Fibroblast of lung (primary cell): ENCODE results near the gene IQSEC2. TPM values are rescaled to one million over a fixed set of nuclear protein-coding genes. Genes with fewer than 3 reads are reported as not detected.

ENCODE experiments used
- DNase-seq, 2 donors: peaks; one replicate each; pipeline versions ENCODE4 v3.0.0 to v3.0.0-alpha.2; 2010; ENCODE audit warnings: low read depth in 2 of 2
- H2AFZ ChIP-seq: 2 replicates; pipeline ENCODE4 v1.5.1; 2012; ENCODE audit warnings: low read length, control low read depth, inconsistent platforms
- H3K27ac ChIP-seq: 2 replicates; pipeline ENCODE4 v1.5.1; 2011; ENCODE audit warnings: low read length, control low read depth; ENCODE audit not compliant: insufficient read depth
- H3K27me3 ChIP-seq: 2 replicates; pipeline ENCODE4 v1.5.1; 2011; ENCODE audit warnings: mild to moderate bottlenecking, low read length; ENCODE audit not compliant: control insufficient read depth, insufficient read depth
- H3K36me3 ChIP-seq: 2 replicates; pipeline ENCODE4 v1.5.1; 2011; ENCODE audit warnings: low read length; ENCODE audit not compliant: control insufficient read depth, insufficient read depth
- H3K4me1 ChIP-seq: 2 replicates; pipeline ENCODE4 v1.5.1; 2011; ENCODE audit warnings: low read length; ENCODE audit not compliant: control insufficient read depth, insufficient read depth; ENCODE audit errors: extremely low read depth
- H3K4me2 ChIP-seq: 2 replicates; pipeline ENCODE4 v1.5.1; 2011; ENCODE audit warnings: low read length, control low read depth; ENCODE audit not compliant: insufficient read depth; ENCODE audit errors: extremely low read depth
- H3K4me3 ChIP-seq, 4 experiments: fragments of 200-600 bp in 1 of 4; sonication (generic) in 1 of 4; replicated peaks in 1 of 4; 2 replicates each; pipeline ENCODE4 v1.5.1; 2011 to 2016; ENCODE audit warnings: low read length in 4 of 4, low read depth in 3 of 4, mild to moderate bottlenecking in 3 of 4, control low read depth in 2 of 4, inconsistent platforms in 1 of 4, mixed read lengths in 1 of 4; ENCODE audit not compliant: insufficient read depth in 1 of 4; ENCODE audit errors: control extremely low read depth in 1 of 4
- H3K79me2 ChIP-seq: 2 replicates; pipeline ENCODE4 v1.5.1; 2012; ENCODE audit warnings: mild to moderate bottlenecking, low read length, inconsistent platforms; ENCODE audit not compliant: control insufficient read depth, insufficient read depth
- H3K9ac ChIP-seq: 2 replicates; pipeline ENCODE4 v1.5.1; 2011; ENCODE audit warnings: mild to moderate bottlenecking, low read length, control low read depth; ENCODE audit not compliant: insufficient read depth
- H3K9me3 ChIP-seq: 2 replicates; pipeline ENCODE4 v1.5.1; 2012; ENCODE audit warnings: low read depth, low read length; ENCODE audit not compliant: control insufficient read depth, insufficient read depth
- H4K20me1 ChIP-seq: 2 replicates; pipeline ENCODE4 v1.5.1; 2011; ENCODE audit warnings: low read length; ENCODE audit not compliant: control insufficient read depth, insufficient read depth; ENCODE audit errors: extremely low read depth
- CTCF ChIP-seq, 2 donors: IDR thresholded peaks in 1 of 2; conservative IDR thresholded peaks in 1 of 2; 1 replicate in 1 of 2; 2 replicates in 1 of 2; pipeline ENCODE4 v1.5.1; 2011 to 2012; ENCODE audit warnings: low read length in 2 of 2, control low read depth in 1 of 2, inconsistent platforms in 1 of 2, low read depth in 1 of 2, mild to moderate bottlenecking in 1 of 2
- EZH2 ChIP-seq: IDR thresholded peaks from 2 replicates; pipeline ENCODE4 v1.5.1; 2012; ENCODE audit warnings: low read length, control low read depth, mild to moderate bottlenecking; ENCODE audit errors: missing control alignments
- polyA plus RNA-seq, 2 donors: library from polyadenylated mRNA; depleted of rRNA in 1 of 2; stranded (reverse) in 1 of 2; unstranded in 1 of 2; fragments of >200 nt; gene quantifications; 2 replicates each; pipeline ENCODE4 v1.2.1, GENCODE V29; 2011 to 2012; ENCODE audit warnings: missing spikeins in 1 of 2
- total RNA-seq: library from RNA; depleted of rRNA; stranded (reverse); fragments of >200 nt; gene quantifications from 2 replicates; pipeline ENCODE4 v1.2.1, GENCODE V29; 2014

The IQSEC2 gene
- total and polyA plus RNA-seq, 2 donors (not counting 1 experiment from before 2014, with no cell fraction given), result 7.4 to 9.9 TPM

GRCh38 chrX:53290441-53291041 is 9.2 kb upstream of the IQSEC2 start:
- no peak overlapping the region for H2AFZ ChIP-seq
- no peaks in the 10 kb centered on the region for H3K36me3 ChIP-seq
- no peak overlapping the region for H3K27ac ChIP-seq
- no peaks in the 10 kb centered on the region for H3K79me2 ChIP-seq
- TF ChIP-seq CTCF (conservative IDR thresholded peaks at IDR 0.05 in 1 of 2, IDR thresholded peaks at IDR 0.05 in 1 of 2; ENCODE audit: low read depth in 1 of 2, low read length in 2 of 2) (no peak), EZH2 (no peak)
- H3K9ac ChIP-seq, result no peak overlapping the region
- no peaks in the 10 kb centered on the region for H4K20me1 ChIP-seq
- H3K4me2 ChIP-seq, result no peak overlapping the region
- H3K4me1 ChIP-seq, result peaks cover 11% of the 10 kb centered on the region
- H3K4me3 ChIP-seq, result no peak overlapping the region
- H3K9me3 ChIP-seq, result no peaks in the 10 kb centered on the region
- no peaks in the 10 kb centered on the region for H3K27me3 ChIP-seq
- DNase-seq, result no peak

- no peak overlapping the region for H3K9ac ChIP-seq
- peaks cover 11% of the 10 kb centered on the region for H3K4me1 ChIP-seq
- no peak overlapping the region for H2AFZ ChIP-seq
Observed at GRCh38 chrX:53288189-53288588, 6.8 kb upstream of the IQSEC2 start.

More at GRCh38 chrX:53288189-53288588, 6.8 kb upstream of the IQSEC2 start:
- no peak overlapping the region for H3K4me3 ChIP-seq
- H3K79me2 ChIP-seq, result no peaks in the 10 kb centered on the region
- TF ChIP-seq CTCF (conservative IDR thresholded peaks at IDR 0.05 in 1 of 2, IDR thresholded peaks at IDR 0.05 in 1 of 2; ENCODE audit: low read depth in 1 of 2, low read length in 2 of 2) (no peak), EZH2 (no peak)
- peak overlapping the region; percentile 63 for H3K27ac ChIP-seq
- no peaks in the 10 kb centered on the region for H3K9me3 ChIP-seq
- no peak overlapping the region for H3K4me2 ChIP-seq
- no peaks in the 10 kb centered on the region for H3K27me3 ChIP-seq
- H3K36me3 ChIP-seq, result no peaks in the 10 kb centered on the region
- peak; percentile 11 to 20 for DNase-seq
- no peaks in the 10 kb centered on the region for H4K20me1 ChIP-seq
